ENCODE data around the gene BBOF1. TPM values are rescaled to one million over a fixed set of nuclear protein-coding genes. Genes with fewer than 3 reads are reported as not detected.

The BBOF1 gene
- total RNA-seq, 3 donors from 2014 or later (not counting 1 experiment from before 2014, with no cell fraction given), result 3.1 to 3.6 (median 3.2) TPM

- 100% methylated on average over 1 of the region's 3 CpGs for WGBS (ENCODE audit: insufficient coverage)
- no peak for TF ChIP-seq CTCF (IDR thresholded peaks at IDR 0.05)
- intact Hi-C loops (cut with micrococcal nuclease), result no loop called here
- Histone ChIP-seq H3K4me1 (ENCODE audit: control insufficient read depth, insufficient read depth, low read length) (no peaks in the 10 kb centered on the region), H3K36me3 (ENCODE audit: control insufficient read depth, insufficient read depth, low read length) (peaks cover 28% of the 10 kb centered on the region), H3K27ac (ENCODE audit: low read length) (no peak overlapping the region), H3K4me3 (ENCODE audit: low read length) (no peak overlapping the region), H3K9me3 (ENCODE audit: control insufficient read depth, insufficient read depth, low read length) (no peaks in the 10 kb centered on the region), H3K27me3 (ENCODE audit: control insufficient read depth, insufficient read depth, low read length) (no peaks in the 10 kb centered on the region)
- Mint-ChIP-seq H3K27me3 (ENCODE audit: low read depth in 2 of 2) (no peaks in the 10 kb centered on the region), H3K27ac (no peak overlapping the region), H3K4me1 (no peaks in the 10 kb centered on the region), H3K36me3 (peaks cover 12% of the 10 kb centered on the region), H3K9me3 (no peaks in the 10 kb centered on the region), H3K4me3 (no peak overlapping the region)
- no peak for ATAC-seq
- no peak for DNase-seq
Observed at GRCh38 chr14:74065746-74066575, 46.8 kb downstream of the BBOF1 start.

GRCh38 chr14:74077401-74077800, 58.3 kb downstream of the BBOF1 start:
- Mint-ChIP-seq H3K27ac (no peak overlapping the region), H3K36me3 (no peaks in the 10 kb centered on the region), H3K9me3 (no peaks in the 10 kb centered on the region), H3K4me1 (peaks cover 0 to 9% of the 10 kb centered on the region in 2 donors), H3K4me3 (no peak overlapping the region), H3K27me3 (ENCODE audit: low read depth in 2 of 2) (no peaks in the 10 kb centered on the region)
- peaks cover 3% of the 10 kb centered on the region for H3K36me3 ChIP-seq (ENCODE audit: control insufficient read depth, insufficient read depth, low read length)
- H3K27me3 ChIP-seq (ENCODE audit: control insufficient read depth, insufficient read depth, low read length), result no peaks in the 10 kb centered on the region
- H3K4me1 ChIP-seq (ENCODE audit: control insufficient read depth, insufficient read depth, low read length), result no peaks in the 10 kb centered on the region
- H3K27ac ChIP-seq (ENCODE audit: low read length), result no peak overlapping the region
- ATAC-seq (no peak), DNase-seq (no peak)
- no peak for TF ChIP-seq CTCF (IDR thresholded peaks at IDR 0.05)
- whole genome bisulfite sequencing (ENCODE audit: insufficient coverage), result 86% methylated on average over 1 of the region's 1 CpG
- intact Hi-C loops (cut with micrococcal nuclease), result no loop called here
- no peaks in the 10 kb centered on the region for H3K9me3 ChIP-seq (ENCODE audit: control insufficient read depth, insufficient read depth, low read length)
- H3K4me3 ChIP-seq (ENCODE audit: low read length), result no peak overlapping the region

DNA sequence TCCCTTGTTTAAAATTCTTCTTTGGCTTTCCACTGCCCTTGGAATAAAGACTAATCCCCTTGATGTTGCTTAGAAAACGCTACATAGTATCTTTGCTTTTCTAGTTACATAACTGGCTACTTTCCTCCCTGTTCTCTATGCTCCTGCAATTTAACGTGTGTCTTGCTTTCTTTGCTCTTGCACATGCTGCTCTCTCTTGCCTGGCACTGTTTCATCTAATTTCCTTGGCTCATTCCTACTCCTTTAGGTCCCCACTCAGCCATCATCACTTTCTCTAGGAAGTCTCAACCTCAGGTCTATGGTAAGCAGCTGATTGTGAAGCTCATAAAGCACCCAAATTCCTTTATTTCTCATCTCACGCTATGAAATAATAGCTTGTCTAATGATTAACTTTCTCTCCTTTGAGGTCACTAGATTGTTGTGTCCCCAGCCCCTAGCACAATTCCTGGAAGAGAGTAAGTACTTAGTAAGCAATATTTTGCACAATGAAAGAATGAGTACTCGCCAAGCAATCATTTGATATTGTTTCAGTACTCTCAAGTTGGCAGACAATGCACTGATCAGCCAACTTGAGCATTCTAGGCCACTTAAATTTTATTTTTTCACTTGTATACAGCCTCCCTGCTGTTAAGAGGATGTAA, 61.8 kb downstream of the BBOF1 start:
- no peak overlapping the region for H3K27ac Mint-ChIP-seq
- intact Hi-C loops (cut with micrococcal nuclease), result no loop called here

More for the DNA sequence above, 61.8 kb downstream of the BBOF1 start:
- no peak for DNase-seq
- Histone ChIP-seq H3K36me3 (ENCODE audit: control insufficient read depth, insufficient read depth, low read length) (no peaks in the 10 kb centered on the region), H3K27ac (ENCODE audit: low read length) (no peak overlapping the region), H3K4me1 (ENCODE audit: control insufficient read depth, insufficient read depth, low read length) (peaks cover 11% of the 10 kb centered on the region), H3K9me3 (ENCODE audit: control insufficient read depth, insufficient read depth, low read length) (no peaks in the 10 kb centered on the region), H3K27me3 (ENCODE audit: control insufficient read depth, insufficient read depth, low read length) (no peaks in the 10 kb centered on the region), H3K4me3 (ENCODE audit: low read length) (no peak overlapping the region)
- Mint-ChIP-seq H3K27me3 (ENCODE audit: low read depth in 2 of 2) (no peaks in the 10 kb centered on the region), H3K9me3 (no peaks in the 10 kb centered on the region), H3K4me3 (no peak overlapping the region), H3K36me3 (no peaks in the 10 kb centered on the region), H3K4me1 (peaks cover 28 to 38% of the 10 kb centered on the region in 2 donors)
- no peak for ATAC-seq
- WGBS (ENCODE audit: insufficient coverage), result 96% methylated on average over 4 of the region's 4 CpGs
- TF ChIP-seq CTCF (IDR thresholded peaks at IDR 0.05), result no peak
